OCI-LY7 (cell line): ENCODE measurements around the gene PIGM.

Experiments
- CTCF ChIP-seq: fragments of 200-600 bp; sonication (generic); conservative IDR thresholded peaks from 2 replicates; pipeline ENCODE4 v1.5.1; 2014; ENCODE audit warnings: mild to moderate bottlenecking, antibody characterized with exemption, low read length, moderate library complexity, mixed read lengths
- EZH2phosphoT487 ChIP-seq: fragments of 200-600 bp; sonication (generic); IDR thresholded peaks from 2 replicates; pipeline ENCODE4 v1.6.1; 2018; ENCODE audit warnings: low read depth, borderline replicate concordance, mild to moderate bottlenecking, mixed run types, antibody characterized with exemption, low read length, moderate library complexity, mixed read lengths

GRCh38 chr1:160045653-160046052 is 13.9 kb upstream of the PIGM start:
- TF ChIP-seq CTCF (no peak), EZH2phosphoT487 (no peak)
